SHP77 (cell line): ENCODE data around the gene PAPPA2.
"Not testable (repeated sequence)": the region's sequence is repeated elsewhere in the genome, so short reads cannot be mapped to it uniquely, and the experiment has no call there.

Experiments
- DNase-seq, 2 experiments: peaks; one replicate each; lab custom pipeline; 2025; lab: John Stamatoyannopoulos, UW

Gene PAPPA2

DNA sequence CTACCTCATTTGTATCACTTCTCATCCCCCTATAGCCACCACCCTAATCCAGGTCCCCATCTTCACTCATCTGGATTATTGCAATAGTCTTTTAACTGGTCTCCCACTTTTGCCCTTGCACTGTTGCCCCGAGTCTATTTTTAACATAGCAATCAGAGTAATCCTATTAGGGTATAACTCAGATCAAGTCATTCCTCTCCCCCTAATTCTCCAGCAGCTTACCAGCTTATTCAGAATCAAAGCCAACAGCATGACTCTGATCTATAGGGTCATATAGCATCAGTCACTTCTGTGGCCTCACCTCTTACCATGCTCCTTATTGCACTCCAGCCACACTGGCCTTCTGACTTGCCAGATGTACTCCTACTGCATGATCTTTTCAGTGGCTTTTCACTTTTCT is 140.7 kb downstream of the PAPPA2 start:
- no peak for DNase-seq

DNA sequence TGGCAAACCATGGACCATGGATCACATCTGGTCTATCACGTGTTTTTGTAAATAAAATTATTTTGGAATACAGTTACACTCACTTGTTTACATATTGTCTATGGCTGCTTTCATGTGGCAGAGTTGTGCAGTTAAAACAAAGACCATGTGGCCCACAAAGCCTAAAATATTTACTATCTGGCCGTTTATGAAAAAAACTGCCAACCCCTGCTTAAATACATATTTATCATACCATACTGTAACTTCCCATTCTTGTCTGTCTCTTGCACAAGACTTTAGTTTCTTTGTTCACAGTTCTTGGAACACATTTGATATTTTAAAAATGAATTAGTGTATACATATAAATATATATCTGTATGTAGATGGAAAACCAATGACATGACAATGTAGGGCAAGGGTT is 141.5 kb downstream of the PAPPA2 start:
- DNase-seq: no peak

DNA sequence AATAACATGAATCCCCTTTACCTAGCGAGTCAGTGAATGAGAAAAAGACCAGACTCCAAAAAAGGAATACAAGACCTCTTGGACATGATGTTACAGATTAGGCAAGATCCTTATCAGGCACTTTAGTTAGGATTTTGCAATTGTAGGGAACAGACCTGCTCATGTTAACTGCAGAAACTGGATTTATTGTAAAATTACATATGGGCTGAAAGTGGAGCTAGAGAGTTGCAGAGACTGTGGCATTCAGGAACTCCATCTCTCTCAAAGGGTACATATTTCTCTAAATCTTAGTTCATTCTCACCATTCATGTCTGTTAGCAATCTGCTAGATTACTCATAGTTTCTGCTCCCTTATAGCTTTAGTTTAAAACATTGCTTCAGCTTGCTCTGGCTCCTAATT is 142.2 kb downstream of the PAPPA2 start:
- DNase-seq: no peak

DNA sequence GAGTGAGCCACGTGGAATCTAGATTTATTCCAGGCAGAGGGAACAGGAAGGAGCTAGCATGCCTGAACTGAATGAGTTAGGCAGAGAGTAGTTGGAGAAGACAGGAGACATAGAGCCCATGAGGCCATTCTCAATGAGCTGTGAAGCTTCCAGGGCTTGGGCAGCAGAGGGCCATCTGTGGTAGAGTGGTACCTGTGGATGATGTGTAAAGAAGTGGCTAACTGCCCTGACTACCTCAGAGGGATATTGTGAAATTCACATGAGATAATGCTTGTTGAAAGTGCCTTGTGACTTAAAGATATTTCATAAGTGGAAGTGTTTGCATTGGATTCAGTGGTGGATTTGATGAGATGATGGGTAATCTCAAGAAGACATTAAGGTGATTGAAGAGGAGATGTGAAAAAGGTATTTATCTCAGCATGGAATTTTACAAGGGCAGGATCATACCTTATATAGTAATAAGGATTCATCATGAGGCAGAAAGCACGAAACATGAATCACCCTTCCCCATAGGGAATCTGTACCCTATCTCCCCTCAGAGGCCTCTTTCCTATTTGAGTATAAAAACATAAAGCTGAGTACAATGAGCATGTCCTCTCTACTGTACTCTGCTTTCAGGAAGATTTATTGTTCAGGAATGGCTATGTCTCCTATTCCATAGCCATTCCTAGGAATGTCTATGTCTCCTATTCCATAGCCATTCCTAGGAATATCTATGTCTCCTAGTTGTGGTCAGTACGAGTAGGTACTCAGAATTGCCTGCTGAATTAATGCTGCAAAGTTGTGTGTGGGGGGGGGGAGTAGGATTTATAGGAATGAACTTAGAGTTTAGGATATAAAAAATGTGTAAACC is 146.8 kb downstream of the PAPPA2 start:
- no peak for DNase-seq

DNA sequence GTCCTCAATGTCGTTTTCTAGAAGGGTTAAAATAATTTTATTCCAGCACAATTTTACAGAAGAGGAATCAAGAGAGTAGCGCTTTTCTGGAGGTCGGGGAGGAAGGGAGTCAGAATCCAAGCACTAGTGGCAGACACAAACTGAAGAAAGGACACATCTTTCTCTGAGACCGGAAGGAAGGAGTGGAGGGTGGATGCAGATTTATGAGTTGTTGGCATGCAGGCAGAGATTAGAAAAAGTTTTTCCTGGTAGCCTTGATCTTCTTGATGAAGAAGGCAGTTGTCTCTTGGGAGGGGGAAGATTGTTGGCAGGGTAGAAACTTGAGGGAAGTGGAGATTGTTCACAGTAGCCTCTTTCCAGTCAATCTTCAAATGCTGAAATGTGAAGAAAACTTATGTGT is 149.8 kb downstream of the PAPPA2 start:
- DNase-seq: no peak

DNA sequence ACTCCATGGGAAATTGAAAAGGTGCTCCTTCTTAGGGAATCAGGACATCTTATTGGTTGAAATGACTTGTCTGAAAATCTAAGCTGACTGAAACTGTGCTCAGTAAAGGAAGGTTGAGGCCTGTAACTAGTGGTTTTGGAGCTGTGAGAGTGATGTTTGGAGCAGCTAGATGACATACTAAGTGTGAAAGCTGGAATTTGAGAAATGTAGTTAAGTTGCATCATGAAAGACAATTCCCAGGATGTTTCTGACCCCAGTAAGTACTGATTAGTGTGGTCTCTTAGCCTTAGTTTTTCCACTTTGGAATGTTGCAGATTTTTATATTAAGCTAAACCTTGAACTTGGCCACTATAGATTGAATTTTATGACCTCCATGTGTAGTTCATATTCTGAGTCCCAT is 154.9 kb downstream of the PAPPA2 start:
- DNase-seq: no peak

DNA sequence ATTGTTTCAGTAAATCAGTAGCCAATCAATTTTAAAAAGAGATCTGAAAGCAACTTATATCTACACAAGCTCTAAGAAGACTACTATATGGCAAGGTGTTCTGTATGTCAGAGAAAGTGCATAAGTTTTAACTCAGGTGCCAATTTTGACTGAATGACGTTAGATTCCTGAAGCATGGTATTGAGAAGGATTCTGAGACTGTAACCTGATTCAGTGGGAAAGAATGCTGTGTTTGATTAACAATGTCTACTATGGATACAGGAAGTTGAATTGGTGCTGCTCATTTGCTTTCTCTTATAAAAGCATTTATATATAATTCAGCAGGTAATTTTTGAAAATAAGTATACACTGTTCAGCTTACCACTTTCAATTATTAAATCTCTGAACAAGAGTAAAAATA is 156.3 kb downstream of the PAPPA2 start:
- no peak for DNase-seq

DNA sequence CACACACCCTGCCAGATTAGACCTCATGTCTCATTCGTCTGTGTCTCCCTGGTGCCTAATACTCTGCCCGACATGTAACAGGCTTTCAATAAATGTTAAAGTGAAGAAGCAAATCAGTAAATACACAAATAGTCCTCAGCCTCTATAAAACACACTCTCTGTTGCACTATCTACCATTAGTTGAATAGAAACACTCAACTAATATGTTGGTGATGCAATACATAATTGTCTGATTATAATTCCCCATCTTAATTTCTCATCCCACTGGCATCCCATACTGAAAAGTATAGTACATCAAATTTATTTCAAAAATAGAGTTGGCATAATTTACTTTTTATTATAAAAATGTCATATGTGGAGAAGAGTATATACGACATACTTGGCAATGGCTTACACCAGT is 162.4 kb downstream of the PAPPA2 start:
- DNase-seq: no peak

DNA sequence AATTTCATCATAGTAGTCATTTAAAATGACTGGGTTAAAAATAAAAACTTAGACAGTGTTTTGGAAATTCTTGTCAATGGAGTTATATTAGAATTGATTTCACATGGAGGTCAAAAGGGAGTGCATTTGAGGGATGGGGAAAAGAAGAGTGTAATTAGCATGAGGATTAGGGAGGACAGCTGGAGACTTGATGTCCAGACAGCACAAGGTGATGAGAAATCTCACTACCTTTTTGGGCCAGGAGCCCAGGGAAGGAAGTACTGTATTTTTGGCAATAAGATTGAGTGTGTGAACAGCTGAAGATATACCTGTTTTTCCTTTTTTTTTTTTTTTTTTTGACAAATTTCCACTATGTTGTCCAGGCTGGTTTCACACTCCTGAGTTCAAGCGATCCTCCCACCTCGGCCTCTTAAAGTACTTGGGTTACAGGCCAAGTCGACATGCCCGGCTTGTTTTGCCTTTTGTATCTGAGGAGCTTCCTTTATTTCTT is 163.6 kb downstream of the PAPPA2 start:
- DNase-seq: no peak

DNA sequence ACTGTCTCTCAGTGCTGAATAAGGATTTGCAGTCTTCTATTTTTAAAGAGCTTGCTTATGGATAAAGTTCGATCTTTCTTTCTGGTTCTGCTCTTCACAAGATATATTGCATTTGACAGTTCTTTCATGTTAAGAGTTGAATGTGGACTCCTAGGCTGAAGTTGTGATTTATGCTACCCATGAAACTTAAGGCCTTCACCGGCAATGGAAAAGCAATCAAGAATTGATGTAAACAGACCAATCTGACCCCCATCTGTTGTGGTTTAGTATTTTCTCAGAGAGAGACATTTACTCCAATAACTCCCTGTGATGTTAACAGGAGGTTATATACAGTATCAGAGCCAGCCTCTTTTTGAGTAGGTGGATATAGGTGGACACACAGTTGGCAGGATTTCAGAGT is 165.8 kb downstream of the PAPPA2 start:
- no peak for DNase-seq

DNA sequence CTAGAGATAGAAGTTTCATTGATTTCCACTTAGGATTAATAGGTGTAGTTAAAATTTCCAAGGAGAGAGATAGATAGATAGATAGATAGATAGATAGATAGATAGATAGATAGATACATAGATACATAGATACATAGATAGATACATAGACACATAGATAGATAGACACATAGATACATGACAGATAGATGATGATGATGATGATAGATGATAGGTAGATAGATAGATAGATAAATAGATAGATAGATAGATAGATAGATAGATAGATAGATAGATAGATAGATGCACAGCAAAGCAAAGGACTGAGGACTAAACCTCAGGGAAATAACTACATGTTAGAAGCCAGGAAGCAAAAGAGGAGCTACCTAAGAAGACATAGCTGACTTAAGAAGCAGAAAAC is 171.8 kb downstream of the PAPPA2 start:
- not testable (repeated sequence) for DNase-seq

DNA sequence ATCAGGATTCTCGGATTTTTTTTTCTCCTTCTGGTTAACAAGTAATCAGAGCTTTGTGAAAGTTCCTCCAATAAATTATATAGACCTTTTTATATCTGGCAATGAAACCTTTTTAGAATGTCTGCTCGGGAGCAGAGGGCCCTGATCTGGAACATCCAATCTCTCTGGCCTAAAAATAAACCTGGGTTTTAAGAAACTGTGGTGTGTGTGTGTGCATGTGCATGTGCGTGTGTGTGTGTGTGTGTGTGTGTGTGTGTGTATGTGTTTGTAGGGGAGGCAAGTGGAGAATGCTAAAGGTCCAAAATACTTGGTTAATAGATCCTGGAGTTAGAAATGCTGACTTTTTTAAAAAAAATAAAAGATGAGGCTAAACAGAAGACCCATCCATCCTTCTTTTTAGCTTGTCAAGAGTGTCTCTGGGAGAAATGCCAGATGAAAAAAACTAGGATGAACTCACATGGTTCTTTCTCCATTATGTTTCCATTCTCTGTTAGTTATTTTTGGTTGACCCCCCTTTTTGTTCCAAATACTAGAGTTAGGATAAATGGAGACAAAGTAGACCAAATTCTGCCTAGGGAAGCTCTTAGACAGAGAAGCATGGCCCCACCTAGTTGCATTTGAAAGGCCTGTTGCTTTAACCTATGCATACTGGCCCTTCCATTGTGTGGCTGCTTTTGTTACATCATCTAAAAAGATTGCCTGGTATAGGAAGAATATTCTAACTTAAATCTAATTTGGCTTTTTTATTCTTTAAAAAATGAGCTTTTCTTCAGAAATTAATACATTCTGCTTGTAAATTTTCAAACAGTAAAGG is 175.9 kb downstream of the PAPPA2 start:
- DNase-seq: no peak

DNA sequence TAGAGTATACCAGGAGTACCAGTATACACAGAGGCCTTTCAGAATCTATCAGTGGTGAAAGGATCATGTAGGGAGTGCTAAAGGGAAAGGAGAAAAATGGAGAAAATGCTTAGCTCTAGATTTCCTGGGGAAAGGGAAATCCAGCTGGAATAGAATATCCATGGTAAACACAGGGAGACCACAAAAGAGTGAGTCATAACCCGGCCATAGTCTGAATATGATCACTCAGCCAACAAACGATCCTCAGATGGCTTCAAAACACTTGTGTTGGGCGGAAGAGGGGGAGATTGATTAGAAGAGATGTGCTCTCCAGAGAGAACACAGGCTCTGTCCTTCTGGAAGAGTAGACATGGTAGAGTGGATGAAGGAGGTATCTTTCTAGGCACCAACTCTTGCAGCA is 180.6 kb downstream of the PAPPA2 start:
- peak; percentile 16 to 23 for DNase-seq

DNA sequence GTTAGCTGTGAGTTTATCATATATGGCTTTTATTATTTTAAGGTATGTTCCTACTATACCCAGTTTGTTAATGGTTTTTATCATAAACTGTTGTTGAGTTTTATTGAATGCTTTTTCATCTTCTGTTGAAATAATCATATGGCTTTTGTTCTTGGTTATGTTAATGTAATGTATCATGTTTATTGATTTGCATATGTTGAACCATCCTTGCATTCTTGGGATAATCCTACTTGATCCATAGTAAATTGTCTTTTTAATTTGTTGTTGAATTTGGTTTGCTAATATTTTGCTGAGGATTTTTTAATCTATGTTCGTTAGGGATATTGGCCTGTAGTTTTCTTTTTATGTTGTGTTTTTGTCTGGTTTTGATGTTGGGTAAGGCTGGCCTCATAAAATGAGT is 185.6 kb downstream of the PAPPA2 start:
- DNase-seq: no peak

DNA sequence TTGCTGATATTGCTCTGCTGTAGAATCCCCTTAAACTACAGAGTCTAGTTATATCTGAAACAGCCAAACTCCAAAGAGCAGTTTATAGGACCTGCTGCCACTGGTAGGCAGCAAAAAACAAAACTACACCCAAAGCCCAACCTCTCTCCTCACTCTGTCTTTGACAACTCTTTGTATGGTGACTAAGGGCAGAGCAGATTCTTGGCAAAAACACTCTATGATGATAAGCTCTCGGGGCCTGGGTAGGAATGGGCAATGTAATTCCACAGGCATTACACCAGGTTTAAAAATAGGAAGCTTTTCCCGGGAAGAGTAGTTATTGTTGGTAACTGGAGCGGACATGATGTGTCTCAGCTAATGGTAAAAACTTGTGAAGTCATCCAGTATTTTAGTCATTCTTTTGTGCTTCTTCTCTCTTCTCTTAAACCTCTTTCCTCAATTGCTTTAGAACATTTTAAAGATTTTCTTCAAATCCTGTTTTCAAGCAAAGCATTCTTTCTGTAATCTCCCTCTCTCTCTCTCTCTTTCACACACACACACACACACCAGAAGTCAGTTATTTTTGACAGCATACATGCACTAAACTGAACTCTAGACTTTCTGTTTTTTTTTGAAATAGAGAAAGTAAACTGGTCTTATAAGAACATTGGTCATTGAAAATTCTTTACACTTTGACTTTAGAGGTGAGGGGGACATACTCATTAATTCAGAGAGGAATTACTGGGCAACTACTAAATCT is 193.5 kb downstream of the PAPPA2 start:
- no peak for DNase-seq

DNA sequence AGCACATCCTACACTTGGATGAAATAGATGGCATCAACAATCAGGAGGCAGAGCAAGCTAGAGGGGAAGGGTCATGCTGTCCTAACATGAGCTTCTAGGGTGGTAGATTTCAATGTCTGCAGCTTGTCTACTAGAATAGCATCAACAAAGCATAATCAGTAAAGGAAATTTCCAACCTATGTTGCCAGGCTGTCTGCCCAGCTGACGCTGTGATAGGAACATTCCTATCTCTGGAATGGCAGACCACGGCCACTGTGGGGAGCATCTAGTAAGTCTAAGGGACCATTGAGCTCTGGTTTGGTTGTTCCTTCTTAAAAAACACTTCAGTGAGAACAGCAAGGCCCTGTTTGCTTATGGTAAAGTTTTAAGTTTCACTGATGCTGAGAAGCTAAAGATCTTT is 206.8 kb downstream of the PAPPA2 start:
- DNase-seq: no peak

DNA sequence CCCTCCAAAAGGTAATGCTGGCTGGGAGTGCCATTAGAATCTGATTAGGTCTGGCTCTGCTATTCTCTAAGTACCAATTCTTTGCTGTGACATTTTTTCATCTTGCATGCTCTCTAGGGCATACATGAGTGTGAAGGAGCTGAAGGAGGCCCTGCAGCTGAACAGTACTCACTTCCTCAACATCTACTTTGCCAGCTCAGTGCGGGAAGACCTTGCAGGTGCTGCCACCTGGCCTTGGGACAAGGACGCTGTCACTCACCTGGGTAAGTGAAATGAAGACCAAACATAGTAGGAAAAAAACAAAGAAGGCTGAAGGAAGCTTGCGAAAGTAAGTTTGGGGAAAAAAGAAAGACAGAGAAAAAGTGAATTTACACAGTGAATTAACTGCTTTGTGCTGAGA is 207.9 kb downstream of the PAPPA2 start:
- DNase-seq: no peak

DNA sequence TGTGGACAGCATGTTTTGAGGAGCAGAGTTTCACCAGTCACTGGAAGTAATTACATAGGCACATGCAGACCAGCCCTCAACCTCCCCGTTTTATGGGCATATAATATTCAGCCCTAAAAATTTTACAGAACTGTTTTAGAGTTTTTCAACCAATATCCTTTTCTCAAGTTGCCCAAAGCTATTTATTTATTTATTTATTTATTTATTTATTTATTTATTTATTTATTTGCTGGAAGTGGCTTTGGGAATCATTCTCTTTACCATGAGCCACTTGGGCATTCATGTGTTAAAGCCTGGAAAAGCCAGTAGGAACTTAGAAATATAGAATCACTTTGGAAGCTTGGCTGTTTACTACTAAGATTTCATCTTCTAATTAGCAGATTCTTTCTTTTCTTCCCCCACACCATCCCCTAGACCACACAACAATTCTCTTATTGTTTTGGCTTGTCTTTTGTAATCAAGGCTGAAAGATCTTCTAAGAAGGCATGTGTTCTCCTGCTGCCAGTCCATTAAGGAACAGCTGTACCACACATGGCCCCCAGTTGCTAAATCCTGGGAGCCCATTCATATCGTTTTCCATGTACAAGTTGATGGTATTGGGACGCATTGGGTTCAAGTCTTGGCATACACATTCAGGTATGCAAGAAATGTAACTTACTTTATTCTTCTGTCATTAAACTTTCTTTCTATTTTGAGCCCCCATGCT is 220.0 kb downstream of the PAPPA2 start:
- DNase-seq: no peak

DNA sequence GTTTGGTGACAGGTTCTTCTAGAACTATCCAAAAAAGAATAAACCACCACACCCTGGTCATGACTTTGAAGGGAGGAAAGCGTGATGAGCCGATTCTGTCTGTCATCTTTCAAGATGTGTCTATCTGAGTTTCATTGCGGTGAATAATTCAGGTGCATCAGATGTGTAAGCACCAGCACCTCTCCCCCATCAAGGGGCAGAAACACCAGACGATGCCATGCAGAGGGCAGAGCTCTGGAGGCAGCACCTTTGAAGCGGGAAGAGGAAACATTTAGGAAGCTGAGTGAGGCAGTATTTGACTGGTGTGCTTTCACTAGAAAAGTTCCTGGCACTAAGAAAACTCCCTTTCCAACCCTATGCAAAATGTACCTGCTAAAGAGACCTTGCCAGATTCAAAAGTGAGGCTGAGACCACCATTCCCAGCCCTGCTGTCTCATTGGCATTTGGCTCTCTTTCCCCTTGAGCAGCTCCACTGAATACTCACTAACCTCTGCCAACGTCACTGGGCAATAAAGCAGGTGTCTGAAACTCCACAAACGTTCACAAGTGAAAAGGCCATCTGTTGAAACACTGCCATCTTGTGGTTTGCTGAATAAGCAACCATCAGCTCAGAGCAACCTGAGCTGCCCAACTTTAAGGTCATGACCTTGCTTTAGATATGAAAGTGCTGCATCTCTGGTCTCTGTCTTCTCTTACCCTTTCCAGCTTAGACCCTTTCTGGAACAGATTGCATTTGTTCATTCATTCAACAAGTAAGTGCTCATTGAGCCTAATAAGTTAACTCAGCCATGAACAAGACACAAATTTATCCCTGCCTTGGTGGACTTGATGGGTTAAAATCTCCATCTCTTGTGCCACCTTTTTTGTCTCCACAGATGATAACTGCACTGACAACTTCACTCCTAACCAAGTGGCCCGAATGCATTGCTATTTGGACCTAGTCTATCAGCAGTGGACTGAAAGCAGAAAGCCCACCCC is 228.6 kb downstream of the PAPPA2 start:
- DNase-seq: peak; percentile 84 to 87

DNA sequence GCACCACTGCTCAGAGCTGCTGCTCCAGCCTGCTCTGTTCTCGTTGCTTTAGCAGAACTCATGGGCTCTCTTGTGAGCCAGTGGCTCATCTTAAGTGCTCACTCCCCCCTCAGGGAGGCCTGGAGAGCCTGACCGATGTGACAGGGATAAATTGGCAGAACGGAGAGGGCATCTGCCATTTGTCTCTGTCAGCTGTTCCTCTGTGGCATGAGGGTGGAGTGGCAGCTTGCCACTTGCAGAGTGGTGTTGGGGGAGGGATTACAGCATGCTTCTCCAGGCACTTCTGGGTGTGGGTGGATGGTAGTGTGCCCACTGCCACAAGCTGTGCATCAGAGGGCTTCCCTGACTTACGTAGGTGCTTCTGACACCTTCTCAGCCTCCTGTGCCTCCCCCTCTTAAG is 229.5 kb downstream of the PAPPA2 start:
- DNase-seq: peak in 1 of 2 experiments; percentile 40
